Left lung (tissue), 10 donors: ENCODE measurements around the gene AS3MT. TPM values are rescaled to one million over a fixed set of nuclear protein-coding genes. Genes with fewer than 3 reads are reported as not detected.
"Not testable (repeated sequence)": the region's sequence is repeated elsewhere in the genome, so short reads cannot be mapped to it uniquely, and the experiment has no call there.

Experiments used
- ATAC-seq: fragments of 200-7000 bp; cut with Tn5 transposase; one replicate; pipeline ENCODE4 v1.9.1; 2020; ENCODE audit warnings: moderate library complexity
- DNase-seq, 4 donors: peaks; one replicate each; pipeline ENCODE4 v3.0.0-alpha.2; 2013 to 2020
- H3K27ac ChIP-seq, 2 donors: fragments of 200-600 bp; sonication (generic) in 1 of 2; one replicate each; pipeline versions ENCODE4 v1.5.0 to v1.8.0; 2020 to 2021
- H3K27me3 ChIP-seq, 2 donors: fragments of 200-600 bp; sonication (generic) in 1 of 2; one replicate each; pipeline versions ENCODE4 v1.5.0 to v1.8.0; 2020 to 2021
- H3K36me3 ChIP-seq, 2 donors: fragments of 200-600 bp; sonication (generic) in 1 of 2; one replicate each; pipeline versions ENCODE4 v1.5.0 to v1.8.0; 2020 to 2021
- H3K4me1 ChIP-seq, 2 donors: fragments of 200-600 bp; one replicate each; pipeline ENCODE4 v1.8.0; 2021
- H3K4me3 ChIP-seq, 2 donors: fragments of 200-600 bp; sonication (generic) in 1 of 2; one replicate each; pipeline versions ENCODE4 v1.5.0 to v1.8.0; 2020 to 2021; ENCODE audit warnings: mild to moderate bottlenecking in 1 of 2
- H3K9me3 ChIP-seq, 2 donors: fragments of 200-600 bp; sonication (generic) in 1 of 2; one replicate each; pipeline versions ENCODE4 v1.5.0 to v1.8.0; 2020 to 2021
- intact Hi-C, 2 donors: fragments of 100-400 bp; cut with DNase I; formaldehyde crosslinking; loops; one replicate each; pipeline versions ENCODE4 v1.11.2 to v1.14.2; 2022
- polyA plus RNA-seq, 6 donors: library from polyadenylated mRNA; unstranded; fragments of 120-200 nt; gene quantifications; one replicate each; pipeline ENCODE4 v1.2.1, GENCODE V29; 2013; ENCODE audit not compliant: insufficient read length in 6 of 6
- total RNA-seq, 2 donors: library from RNA; stranded (reverse); fragmentation: NEBNext Ultra II Directional; extraction: Animal tissue kit (Norgen Biotek cat#: 25700); gene quantifications; one replicate each; pipeline ENCODE4 v1.2.1, GENCODE V29; 2021
- TF ChIP-seq, protein P1 (sequence below), 2 donors: fragments of 200-600 bp; sonication (generic) in 1 of 2; IDR thresholded peaks; one replicate each; pipeline versions ENCODE4 v1.5.0 to v1.8.0; 2021; ENCODE audit warnings: antibody characterized with exemption in 2 of 2
- donor health status: DM: no; HTN: yes; CAD: no.
- donor health status: DM: no; HTN: no; CAD: no.

Gene AS3MT
- total and polyA plus RNA-seq, 8 donors = 1.5 to 18.9 (median 14.9) TPM

DNA sequence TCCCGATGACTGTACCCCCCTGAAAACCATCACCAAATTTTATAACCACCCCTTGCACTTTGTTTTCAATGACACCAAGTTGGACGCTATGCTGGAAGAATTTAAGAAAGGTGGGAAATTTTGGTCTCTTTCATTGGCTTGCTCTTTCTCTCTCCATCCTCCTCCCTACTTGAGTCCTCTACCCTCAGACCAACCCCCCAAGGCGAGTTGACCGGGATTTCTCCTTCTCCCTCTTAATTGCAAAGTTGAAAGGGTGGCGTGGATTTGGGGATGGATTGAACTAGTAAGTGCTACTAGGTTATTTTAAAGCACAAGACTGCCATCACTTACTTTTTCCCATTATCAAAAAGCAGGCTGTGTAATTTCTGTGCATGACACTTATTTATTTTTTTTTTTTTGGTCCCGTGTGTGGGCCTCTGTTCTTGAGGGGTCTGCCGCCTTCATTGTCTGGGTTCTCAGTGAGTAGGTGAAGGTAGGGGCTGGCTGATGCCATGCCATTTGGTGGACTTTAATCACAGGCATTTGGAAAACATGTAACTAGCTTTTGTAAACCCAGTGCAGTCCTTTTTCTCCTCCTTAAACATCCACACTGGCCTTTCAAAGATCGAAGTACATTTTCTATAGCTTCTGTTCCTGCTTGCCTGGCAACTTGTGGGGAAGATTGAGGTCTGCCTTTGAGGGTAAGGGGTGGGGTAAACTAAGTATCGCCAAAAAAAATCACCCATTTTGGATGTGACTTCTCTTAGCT, 50.9 kb downstream of the AS3MT start:
- ATAC-seq (no peak), DNase-seq (no peak)
- TF ChIP-seq, protein P1, sequence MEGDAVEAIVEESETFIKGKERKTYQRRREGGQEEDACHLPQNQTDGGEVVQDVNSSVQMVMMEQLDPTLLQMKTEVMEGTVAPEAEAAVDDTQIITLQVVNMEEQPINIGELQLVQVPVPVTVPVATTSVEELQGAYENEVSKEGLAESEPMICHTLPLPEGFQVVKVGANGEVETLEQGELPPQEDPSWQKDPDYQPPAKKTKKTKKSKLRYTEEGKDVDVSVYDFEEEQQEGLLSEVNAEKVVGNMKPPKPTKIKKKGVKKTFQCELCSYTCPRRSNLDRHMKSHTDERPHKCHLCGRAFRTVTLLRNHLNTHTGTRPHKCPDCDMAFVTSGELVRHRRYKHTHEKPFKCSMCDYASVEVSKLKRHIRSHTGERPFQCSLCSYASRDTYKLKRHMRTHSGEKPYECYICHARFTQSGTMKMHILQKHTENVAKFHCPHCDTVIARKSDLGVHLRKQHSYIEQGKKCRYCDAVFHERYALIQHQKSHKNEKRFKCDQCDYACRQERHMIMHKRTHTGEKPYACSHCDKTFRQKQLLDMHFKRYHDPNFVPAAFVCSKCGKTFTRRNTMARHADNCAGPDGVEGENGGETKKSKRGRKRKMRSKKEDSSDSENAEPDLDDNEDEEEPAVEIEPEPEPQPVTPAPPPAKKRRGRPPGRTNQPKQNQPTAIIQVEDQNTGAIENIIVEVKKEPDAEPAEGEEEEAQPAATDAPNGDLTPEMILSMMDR (IDR thresholded peaks at IDR 0.05) = no peak
- Histone ChIP-seq H3K27me3 (peaks cover 0 to 19% of the 10 kb centered on the region in 2 donors), H3K4me1 (peaks cover 30 to 43% of the 10 kb centered on the region in 2 donors), H3K4me3 (peak overlapping the region; percentile 85 to 94), H3K9me3 (no peaks in the 10 kb centered on the region), H3K36me3 (no peaks in the 10 kb centered on the region), H3K27ac (no peak overlapping the region)
- intact Hi-C loops = loop anchor here in 1 of 2 donors (5.0 kb wide), 1 partner anchor 147 kb away; no protein-coding TSS in a partner anchor

DNA sequence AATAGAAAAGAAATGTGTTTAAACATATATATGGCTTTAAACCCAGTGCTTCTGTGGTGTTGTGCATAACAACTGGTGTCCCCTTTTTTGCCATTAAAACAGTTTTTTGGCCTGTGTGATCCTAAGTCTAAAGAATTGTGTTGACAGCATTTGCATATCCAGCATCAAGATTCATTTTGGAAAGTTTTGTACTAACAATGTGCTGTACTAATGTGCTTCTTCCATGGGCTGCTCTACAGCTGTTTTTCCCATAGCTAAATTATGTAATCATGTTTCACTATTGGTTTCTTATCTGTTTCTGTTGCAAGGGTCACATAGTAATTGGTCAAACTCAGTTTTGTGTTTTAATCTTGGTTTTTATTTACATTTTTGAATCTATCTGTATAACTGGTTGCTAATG, 54.3 kb downstream of the AS3MT start:
- TF ChIP-seq, protein P1 (IDR thresholded peaks at IDR 0.05) = no peak
- DNase-seq (peak in 2 of 4 donors; percentile 49 to 58), ATAC-seq (no peak)
- Histone ChIP-seq H3K9me3 (no peaks in the 10 kb centered on the region), H3K36me3 (no peaks in the 10 kb centered on the region), H3K27me3 (peaks cover 0 to 6% of the 10 kb centered on the region in 2 donors), H3K4me3 (no peak overlapping the region), H3K27ac (no peak overlapping the region), H3K4me1 (peaks cover 26 to 31% of the 10 kb centered on the region in 2 donors)
- intact Hi-C loops = no loop called here

DNA sequence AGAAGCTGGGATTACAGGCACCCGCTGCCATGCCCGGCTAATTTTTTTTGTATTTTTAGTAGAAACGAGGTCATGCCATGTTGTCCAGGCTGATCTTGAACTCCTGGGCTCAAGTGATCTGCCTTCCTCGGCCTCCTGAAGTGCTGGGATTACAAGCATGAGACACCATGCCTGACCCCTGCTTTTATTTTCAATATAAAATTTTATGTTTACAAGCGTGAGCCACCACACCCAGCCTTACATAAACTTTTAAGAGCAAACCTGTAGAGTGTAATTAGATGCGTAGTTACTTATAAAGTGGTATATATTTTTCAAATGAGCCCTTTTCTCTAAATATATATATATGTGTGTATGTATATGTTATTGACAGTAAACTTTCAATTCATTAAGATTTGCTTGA, 57.6 kb downstream of the AS3MT start:
- intact Hi-C loops = no loop called here

DNA sequence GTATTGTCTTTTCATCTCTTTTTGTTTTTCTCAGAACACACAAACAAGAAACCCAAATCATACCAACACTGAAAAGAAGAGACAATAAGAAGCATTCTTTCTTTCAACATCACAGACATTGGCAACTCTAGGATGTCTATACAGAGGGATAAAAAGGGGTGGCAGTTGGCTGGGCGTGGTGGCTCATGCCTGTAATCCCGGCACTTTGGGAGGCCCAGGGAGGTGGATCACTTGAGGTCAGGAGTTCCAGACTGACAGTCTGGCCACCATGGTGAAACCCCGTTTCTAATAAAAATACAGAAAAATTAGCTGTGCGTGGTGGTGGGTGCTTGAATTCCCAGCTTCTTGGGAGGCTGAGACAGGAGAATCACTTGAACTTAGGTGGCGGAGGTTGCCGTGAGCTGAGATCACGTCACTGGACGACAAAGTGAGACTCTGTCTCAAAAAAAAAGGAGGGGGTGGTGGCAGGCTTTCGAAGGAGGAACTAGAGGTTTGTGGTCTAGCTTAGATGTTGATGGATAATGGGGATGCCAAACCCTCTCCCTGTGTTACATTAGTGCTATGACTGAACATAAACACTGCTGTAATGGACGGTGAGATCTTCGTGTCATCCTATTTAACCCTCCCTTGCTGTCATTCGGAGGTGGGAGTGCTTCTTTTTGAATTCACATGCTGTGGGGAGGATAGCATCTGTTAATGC, 58.2 kb downstream of the AS3MT start:
- Histone ChIP-seq H3K27me3 (no peaks in the 10 kb centered on the region), H3K4me3 (no peak overlapping the region), H3K36me3 (no peaks in the 10 kb centered on the region), H3K9me3 (no peaks in the 10 kb centered on the region), H3K27ac (no peak overlapping the region), H3K4me1 (no peaks in the 10 kb centered on the region)
- intact Hi-C loops = no loop called here
- TF ChIP-seq, protein P1 (IDR thresholded peaks at IDR 0.05) = no peak
- no peak for DNase-seq
- no peak for ATAC-seq

More for the DNA sequence above, 57.6 kb downstream of the AS3MT start:
- H3K36me3 ChIP-seq = no peaks in the 10 kb centered on the region
- ATAC-seq = no peak
- TF ChIP-seq, protein P1 (IDR thresholded peaks at IDR 0.05) = no peak
- H3K4me3 ChIP-seq = no peak overlapping the region
- H3K9me3 ChIP-seq = no peaks in the 10 kb centered on the region
- no peak overlapping the region for H3K27ac ChIP-seq
- H3K27me3 ChIP-seq = no peaks in the 10 kb centered on the region
- no peaks in the 10 kb centered on the region for H3K4me1 ChIP-seq
- no peak for DNase-seq

DNA sequence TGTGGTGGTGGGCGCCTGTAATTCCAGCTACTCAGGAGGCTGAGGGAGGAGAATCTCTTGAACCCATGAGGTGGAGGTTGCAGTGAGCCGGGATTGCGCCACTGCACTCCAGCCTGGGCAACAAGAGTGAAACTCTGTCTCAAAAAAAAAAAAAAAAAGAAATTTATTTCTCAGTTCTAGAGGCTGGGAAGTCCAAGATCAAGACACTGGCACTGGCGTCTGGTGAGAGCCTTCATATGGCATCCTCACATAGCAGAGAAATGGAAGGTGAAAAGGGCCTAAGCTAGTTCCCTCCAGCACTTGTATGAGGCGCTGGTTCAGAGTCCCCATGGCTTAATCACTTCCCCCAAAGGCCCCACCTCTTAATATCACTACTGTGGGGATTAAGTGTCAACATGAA, 59.2 kb downstream of the AS3MT start:
- H3K4me1 ChIP-seq, H3K27ac ChIP-seq, H3K27me3 ChIP-seq, ATAC-seq, H3K9me3 ChIP-seq, DNase-seq, H3K36me3 ChIP-seq, H3K4me3 ChIP-seq, intact Hi-C loops: not testable (repeated sequence)
